ENCODE data around the gene DYRK1B. TPM values are rescaled to one million over a fixed set of nuclear protein-coding genes. Genes with fewer than 3 reads are reported as not detected.

Gene DYRK1B
- total and polyA plus RNA-seq, 2 donors (not counting 1 experiment from before 2014, with no cell fraction given) = 7.7 to 12.2 TPM

GRCh38 chr19:39819786-39820185, 14.2 kb downstream of the DYRK1B start:
- Histone ChIP-seq H3K79me2 (ENCODE audit: control insufficient read depth, insufficient read depth, low read length) (no peaks in the 10 kb centered on the region), H3K4me2 (ENCODE audit: extremely low read depth, insufficient read depth, low read length) (no peak overlapping the region), H2AFZ (ENCODE audit: low read length) (no peak overlapping the region), H3K4me1 (ENCODE audit: control insufficient read depth, extremely low read depth, insufficient read depth, low read length) (no peaks in the 10 kb centered on the region), H3K27me3 (ENCODE audit: control insufficient read depth, insufficient read depth, low read length) (no peaks in the 10 kb centered on the region), H3K9me3 (ENCODE audit: control insufficient read depth, insufficient read depth, low read depth, low read length) (no peaks in the 10 kb centered on the region), H3K27ac (ENCODE audit: insufficient read depth, low read length) (no peak overlapping the region), H3K36me3 (ENCODE audit: control insufficient read depth, insufficient read depth, low read length) (no peaks in the 10 kb centered on the region), H3K4me3 (replicated peaks in 1 of 4; ENCODE audit: control extremely low read depth in 1 of 4, insufficient read depth in 1 of 4, low read depth in 3 of 4, low read length in 4 of 4) (no peak overlapping the region), H3K9ac (ENCODE audit: insufficient read depth, low read length) (no peak overlapping the region), H4K20me1 (ENCODE audit: control insufficient read depth, extremely low read depth, insufficient read depth, low read length) (no peaks in the 10 kb centered on the region)
- TF ChIP-seq CTCF (conservative IDR thresholded peaks at IDR 0.05 in 1 of 2, IDR thresholded peaks at IDR 0.05 in 1 of 2; ENCODE audit: low read depth in 1 of 2, low read length in 2 of 2) (no peak), EZH2 (IDR thresholded peaks at IDR 0.05; ENCODE audit: low read length, missing control alignments) (no peak)
- no peak for DNase-seq (ENCODE audit: low read depth in 2 of 2)

- Histone ChIP-seq H4K20me1 (ENCODE audit: control insufficient read depth, extremely low read depth, insufficient read depth, low read length) (no peaks in the 10 kb centered on the region), H2AFZ (ENCODE audit: low read length) (no peak overlapping the region), H3K79me2 (ENCODE audit: control insufficient read depth, insufficient read depth, low read length) (no peaks in the 10 kb centered on the region), H3K4me1 (ENCODE audit: control insufficient read depth, extremely low read depth, insufficient read depth, low read length) (no peaks in the 10 kb centered on the region), H3K4me3 (replicated peaks in 1 of 4; ENCODE audit: control extremely low read depth in 1 of 4, insufficient read depth in 1 of 4, low read depth in 3 of 4, low read length in 4 of 4) (no peak overlapping the region), H3K4me2 (ENCODE audit: extremely low read depth, insufficient read depth, low read length) (no peak overlapping the region), H3K9me3 (ENCODE audit: control insufficient read depth, insufficient read depth, low read depth, low read length) (no peaks in the 10 kb centered on the region), H3K27ac (ENCODE audit: insufficient read depth, low read length) (no peak overlapping the region), H3K27me3 (ENCODE audit: control insufficient read depth, insufficient read depth, low read length) (no peaks in the 10 kb centered on the region), H3K36me3 (ENCODE audit: control insufficient read depth, insufficient read depth, low read length) (no peaks in the 10 kb centered on the region), H3K9ac (ENCODE audit: insufficient read depth, low read length) (no peak overlapping the region)
- DNase-seq (ENCODE audit: low read depth in 2 of 2) = no peak
- no peak for TF ChIP-seq CTCF (conservative IDR thresholded peaks at IDR 0.05 in 1 of 2, IDR thresholded peaks at IDR 0.05 in 1 of 2; ENCODE audit: low read depth in 1 of 2, low read length in 2 of 2)
- no peak for TF ChIP-seq EZH2 (IDR thresholded peaks at IDR 0.05; ENCODE audit: low read length, missing control alignments)
These were observed 15.3 kb downstream of the DYRK1B start for GRCh38 chr19:39818626-39819097.

DNA sequence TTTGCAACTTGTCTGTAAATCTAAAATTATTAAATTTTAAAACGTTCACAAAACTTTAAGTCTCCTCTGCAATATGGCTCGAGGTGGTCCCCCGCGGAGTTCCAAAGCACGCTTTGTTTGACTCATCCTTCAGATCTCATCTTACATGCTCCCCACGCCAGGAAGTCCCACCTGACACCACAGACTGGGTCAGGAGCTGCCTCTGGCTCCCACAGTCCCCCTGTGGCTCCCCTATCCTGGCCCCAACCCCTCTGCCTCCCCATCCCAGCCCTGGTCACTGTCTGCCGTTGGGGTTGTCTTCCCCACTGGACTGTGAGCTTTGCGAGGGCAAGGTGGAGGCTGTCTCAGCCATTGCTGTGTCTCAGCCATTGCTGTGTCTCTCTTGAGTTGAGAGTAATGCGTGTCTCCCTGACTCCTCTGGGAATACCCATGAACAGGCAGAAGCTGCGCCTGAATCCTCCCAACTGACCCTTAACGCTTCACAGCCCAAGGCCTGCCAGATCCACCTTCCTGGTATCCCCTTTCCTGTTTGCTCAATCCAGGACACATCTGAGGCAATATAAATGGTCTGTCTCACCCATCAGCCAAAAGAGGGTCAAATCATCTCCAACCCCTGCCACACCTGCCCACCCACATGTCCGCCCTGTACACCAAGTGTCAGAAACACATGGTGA, 15.9 kb downstream of the DYRK1B start:
- no peaks in the 10 kb centered on the region for H3K27me3 ChIP-seq (ENCODE audit: control insufficient read depth, insufficient read depth, low read length)
- no peak overlapping the region for H3K27ac ChIP-seq (ENCODE audit: insufficient read depth, low read length)
- H3K79me2 ChIP-seq (ENCODE audit: control insufficient read depth, insufficient read depth, low read length) = no peaks in the 10 kb centered on the region
- H3K4me3 ChIP-seq (replicated peaks in 1 of 4; ENCODE audit: control extremely low read depth in 1 of 4, insufficient read depth in 1 of 4, low read depth in 3 of 4, low read length in 4 of 4) = no peak overlapping the region
- TF ChIP-seq CTCF (conservative IDR thresholded peaks at IDR 0.05 in 1 of 2, IDR thresholded peaks at IDR 0.05 in 1 of 2; ENCODE audit: low read depth in 1 of 2, low read length in 2 of 2) = no peak
- no peak for TF ChIP-seq EZH2 (IDR thresholded peaks at IDR 0.05; ENCODE audit: low read length, missing control alignments)
- H3K9me3 ChIP-seq (ENCODE audit: control insufficient read depth, insufficient read depth, low read depth, low read length) = no peaks in the 10 kb centered on the region
- no peak overlapping the region for H3K9ac ChIP-seq (ENCODE audit: insufficient read depth, low read length)
- H2AFZ ChIP-seq (ENCODE audit: low read length) = no peak overlapping the region
- no peak overlapping the region for H3K4me2 ChIP-seq (ENCODE audit: extremely low read depth, insufficient read depth, low read length)
- no peaks in the 10 kb centered on the region for H4K20me1 ChIP-seq (ENCODE audit: control insufficient read depth, extremely low read depth, insufficient read depth, low read length)
- DNase-seq (ENCODE audit: low read depth in 2 of 2) = no peak
- no peaks in the 10 kb centered on the region for H3K4me1 ChIP-seq (ENCODE audit: control insufficient read depth, extremely low read depth, insufficient read depth, low read length)
- H3K36me3 ChIP-seq (ENCODE audit: control insufficient read depth, insufficient read depth, low read length) = no peaks in the 10 kb centered on the region
